HG02981 (cell line): ENCODE measurements around the gene PRTN3.

Experiments used
- ATAC-seq: cut with Tn5 transposase; IDR thresholded peaks from one replicate; pipeline ENCODE4 v1.9.1; 2021; ENCODE audit warnings: mild to moderate bottlenecking, moderate library complexity; ENCODE audit not compliant: unreplicated experiment

PRTN3 gene

DNA sequence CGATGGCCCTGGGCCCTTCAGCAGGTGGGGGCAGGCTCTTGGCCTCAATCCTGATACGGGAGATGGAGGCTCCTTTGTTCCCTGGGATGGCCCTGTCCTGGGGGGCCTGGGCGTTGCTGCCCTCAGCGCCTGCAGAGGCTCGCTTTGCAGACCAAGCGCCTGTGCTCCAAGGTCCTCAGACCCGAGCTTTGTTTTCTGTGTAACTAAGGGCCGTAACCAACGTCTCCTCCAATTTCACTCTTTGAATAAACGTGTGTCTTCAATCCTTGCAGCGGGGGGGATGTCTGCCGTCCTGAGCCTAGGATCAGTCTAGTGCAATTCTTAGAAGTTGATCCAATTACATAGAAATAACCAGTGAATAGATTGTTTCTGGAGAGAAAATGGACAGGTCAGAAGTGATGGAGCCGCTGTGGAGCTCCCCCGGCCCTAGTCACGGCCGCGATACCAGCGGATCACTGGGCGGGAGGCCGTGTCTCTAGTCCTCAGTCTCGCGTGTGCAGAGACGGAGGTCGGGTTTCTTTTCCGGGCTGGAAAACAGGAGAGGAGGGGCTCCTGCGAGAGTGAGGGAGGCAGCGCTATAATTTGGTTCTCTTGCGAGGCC, 38.2 kb upstream of the PRTN3 start:
- ATAC-seq = no peak

DNA sequence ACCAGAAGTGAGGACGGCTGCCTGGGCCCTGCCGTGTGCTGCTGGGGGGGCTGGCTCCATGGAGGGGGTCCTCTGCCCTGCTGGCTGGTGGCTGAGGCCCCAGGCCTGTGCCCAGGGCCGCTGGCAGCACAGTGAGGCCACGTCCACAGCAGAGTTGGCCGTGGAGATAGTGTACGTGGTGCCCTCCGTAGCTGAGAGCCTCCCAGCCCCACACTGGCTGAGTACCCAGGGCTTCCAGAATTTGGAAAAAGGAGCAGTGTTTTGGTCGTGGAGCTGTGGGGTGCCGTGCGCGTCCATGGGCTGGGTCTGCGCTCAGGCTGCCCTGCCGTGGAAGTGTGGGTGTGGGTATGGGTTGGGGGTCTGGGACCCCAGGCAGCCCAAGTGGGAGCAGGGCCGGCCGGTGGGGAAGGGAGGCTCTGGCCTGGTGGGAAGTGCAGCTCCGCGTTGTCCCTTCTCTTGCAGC, 37.7 kb upstream of the PRTN3 start:
- ATAC-seq = no peak

DNA sequence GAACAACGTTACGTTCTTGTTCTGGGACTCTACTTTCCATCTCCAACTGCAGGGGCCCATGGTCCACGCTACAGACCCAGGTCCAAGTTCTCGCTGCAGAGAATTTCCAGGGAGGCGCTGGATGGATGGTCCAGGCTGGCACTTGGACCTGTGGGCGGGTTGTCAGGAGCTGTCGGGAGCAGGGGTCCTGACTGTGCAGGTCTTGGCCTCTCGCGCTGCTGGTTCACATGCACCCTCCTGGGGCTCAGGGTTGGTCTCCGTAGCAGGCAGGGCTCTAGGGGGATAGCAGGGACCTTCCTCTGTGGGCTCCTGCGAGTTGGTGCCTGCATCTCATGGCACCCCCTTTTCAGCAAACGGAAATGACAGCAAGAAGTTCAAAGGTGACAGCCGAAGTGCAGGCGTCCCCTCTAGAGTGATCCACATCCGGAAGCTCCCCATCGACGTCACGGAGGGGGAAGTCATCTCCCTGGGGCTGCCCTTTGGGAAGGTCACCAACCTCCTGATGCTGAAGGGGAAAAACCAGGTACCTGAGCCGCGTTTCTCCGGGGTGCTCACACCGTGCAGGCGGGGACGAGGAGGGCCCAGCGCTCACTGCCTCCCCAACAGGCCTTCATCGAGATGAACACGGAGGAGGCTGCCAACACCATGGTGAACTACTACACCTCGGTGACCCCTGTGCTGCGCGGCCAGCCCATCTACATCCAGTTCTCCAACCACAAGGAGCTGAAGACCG, 36.9 kb upstream of the PRTN3 start:
- ATAC-seq = no peak

DNA sequence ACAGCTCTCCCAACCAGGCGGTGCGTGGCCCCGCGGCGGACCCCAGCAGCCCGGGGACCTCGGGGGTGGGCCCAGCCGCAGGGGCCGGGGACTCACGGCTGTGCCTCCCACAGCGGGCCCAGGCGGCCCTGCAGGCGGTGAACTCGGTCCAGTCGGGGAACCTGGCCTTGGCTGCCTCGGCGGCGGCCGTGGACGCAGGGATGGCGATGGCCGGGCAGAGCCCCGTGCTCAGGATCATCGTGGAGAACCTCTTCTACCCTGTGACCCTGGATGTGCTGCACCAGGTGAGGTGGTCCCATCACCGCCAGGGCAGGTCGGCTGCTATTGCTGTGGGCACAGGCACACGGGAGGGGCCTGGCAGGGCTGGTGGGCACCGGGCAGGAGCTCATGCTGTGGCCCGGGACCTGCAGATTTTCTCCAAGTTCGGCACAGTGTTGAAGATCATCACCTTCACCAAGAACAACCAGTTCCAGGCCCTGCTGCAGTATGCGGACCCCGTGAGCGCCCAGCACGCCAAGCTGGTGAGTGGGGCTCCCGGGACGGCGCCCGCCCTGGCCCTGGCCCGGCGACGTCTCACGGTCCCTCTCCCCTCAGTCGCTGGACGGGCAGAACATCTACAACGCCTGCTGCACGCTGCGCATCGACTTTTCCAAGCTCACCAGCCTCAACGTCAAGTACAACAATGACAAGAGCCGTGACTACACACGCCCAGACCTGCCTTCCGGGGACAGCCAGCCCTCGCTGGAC, 36.2 kb upstream of the PRTN3 start:
- ATAC-seq = no peak

DNA sequence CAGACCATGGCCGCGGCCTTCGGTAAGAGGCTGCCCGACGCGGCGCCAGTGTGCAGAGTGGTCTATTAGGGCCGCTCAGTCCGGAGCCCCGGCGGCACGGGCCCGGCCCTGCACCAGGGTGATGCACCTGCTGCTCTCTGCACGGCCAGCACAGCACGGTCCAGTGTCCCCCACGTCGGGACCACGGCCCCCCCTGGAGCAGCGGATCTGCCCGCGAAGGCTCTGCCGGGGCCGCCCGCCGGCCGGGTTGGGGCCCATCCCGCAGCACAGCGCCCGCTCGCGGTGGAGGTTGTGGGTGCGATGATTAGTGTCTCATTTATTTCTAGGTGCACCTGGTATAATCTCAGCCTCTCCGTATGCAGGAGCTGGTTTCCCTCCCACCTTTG, 35.6 kb upstream of the PRTN3 start:
- ATAC-seq = no peak

DNA sequence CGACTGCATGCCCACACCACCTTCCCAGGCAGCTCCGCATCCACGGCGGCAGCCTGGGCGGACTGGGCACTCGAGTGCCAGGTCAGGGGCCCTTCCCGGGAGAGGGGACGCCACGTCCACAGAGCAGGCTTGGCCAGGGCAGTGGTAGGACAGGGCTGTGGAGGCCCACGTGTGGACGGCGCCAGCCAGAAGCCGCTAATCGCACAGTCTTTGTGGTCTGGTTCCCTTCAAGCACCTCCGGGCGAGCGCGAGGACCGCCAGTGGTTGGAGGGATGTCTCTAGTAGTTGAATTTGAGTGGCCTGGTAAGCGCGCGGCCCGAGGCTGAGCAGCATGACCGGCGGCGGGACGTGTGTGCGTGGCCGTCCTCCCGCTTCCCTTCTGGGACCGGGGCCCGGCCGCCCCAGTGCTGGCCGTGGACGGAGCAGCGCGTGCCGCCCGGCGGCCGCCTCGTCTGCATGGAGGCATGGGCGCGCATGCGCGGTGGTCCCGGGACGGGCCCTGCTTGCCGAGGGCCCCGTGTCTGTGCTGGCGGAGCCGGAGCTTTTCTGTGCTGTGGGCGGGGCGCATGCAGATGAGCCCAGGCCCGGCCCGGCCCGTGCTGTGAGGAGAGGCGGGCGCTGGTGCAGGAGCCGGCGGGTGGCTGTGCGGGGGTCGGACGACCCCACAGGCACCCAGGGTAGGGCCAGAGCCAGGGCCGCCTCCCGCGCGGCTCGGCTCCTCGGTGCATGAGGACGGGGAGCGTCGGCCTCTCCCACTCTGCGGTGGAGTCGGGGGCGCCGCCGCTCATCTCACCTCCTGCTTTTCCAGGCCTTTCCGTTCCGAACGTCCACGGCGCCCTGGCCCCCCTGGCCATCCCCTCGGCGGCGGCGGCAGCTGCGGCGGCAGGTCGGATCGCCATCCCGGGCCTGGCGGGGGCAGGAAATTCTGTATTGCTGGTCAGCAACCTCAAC, 34.9 kb upstream of the PRTN3 start:
- no peak for ATAC-seq

DNA sequence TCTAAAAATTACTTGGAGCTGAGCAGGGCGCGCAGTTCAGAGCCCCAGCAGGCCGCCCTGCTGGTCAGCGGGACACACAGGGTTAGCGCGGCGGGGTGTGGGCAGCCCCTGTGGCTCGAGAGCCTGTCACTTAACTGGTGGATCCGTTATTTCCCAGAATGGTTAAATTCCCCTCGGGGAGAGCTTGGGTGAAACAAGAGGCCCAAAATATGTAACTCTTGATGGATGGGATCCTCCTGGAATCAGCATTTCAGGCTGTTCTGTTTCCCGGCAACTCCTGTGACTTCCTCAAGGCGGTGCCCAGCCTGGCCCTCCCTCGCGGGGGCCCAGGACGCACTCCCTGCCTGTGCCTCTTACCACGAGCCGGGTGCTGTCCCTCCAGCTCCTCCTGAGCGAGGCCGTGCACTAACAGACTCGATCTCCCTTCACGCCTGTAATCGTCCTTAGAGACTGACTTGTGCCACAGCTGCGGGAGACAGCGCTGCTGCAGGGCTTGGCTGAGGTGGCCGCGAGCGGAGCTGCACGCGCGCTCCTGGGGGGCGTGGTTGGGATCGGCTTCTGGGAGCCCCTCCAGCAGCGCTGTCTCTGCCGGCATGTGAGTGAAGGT, 33.9 kb upstream of the PRTN3 start:
- ATAC-seq = no peak

DNA sequence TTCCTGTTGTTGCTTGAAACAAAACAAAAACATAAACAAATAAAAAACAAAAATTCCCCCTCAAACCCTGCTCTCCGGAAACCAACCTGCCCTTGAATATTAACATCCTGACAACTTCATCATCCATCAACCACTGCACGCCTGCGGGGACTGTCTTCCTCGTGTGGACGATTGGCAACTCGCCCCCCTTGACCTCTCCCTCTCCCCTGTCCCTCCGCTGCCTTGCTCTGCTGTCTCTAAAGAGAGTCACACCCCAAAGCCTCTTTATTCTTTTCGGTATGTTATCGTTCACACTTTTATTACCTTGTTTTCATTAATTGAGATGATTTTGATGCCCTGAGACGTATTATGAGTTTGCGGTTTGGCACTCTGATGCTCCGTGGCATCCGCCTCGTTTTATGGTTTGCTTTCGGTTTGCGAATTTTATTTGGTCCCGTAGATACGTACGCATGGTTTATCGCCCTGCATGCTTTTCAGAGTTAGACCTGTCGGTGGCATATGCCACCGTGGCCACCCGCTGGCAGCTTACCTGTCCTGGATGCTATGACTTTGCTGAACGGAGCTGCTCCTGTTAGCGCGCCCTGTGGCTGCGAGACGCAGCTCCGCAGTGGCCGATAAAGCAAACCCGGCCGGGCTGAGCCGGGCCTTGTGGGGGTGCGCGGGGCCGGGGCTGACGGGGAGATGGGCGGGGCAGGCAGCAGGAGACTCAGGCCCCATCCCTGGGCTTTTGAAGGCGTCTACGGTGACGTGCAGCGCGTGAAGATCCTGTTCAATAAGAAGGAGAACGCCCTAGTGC, 33.0 kb upstream of the PRTN3 start:
- ATAC-seq = no peak

DNA sequence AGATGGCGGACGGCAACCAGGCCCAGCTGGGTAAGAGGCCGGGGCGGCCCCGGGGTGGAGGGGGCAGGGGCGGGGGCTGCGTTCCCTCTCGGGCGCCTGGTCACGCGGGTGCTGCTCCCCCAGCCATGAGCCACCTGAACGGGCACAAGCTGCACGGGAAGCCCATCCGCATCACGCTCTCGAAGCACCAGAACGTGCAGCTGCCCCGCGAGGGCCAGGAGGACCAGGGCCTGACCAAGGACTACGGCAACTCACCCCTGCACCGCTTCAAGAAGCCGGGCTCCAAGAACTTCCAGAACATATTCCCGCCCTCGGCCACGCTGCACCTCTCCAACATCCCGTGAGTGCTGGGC, 32.4 kb upstream of the PRTN3 start:
- ATAC-seq = no peak

DNA sequence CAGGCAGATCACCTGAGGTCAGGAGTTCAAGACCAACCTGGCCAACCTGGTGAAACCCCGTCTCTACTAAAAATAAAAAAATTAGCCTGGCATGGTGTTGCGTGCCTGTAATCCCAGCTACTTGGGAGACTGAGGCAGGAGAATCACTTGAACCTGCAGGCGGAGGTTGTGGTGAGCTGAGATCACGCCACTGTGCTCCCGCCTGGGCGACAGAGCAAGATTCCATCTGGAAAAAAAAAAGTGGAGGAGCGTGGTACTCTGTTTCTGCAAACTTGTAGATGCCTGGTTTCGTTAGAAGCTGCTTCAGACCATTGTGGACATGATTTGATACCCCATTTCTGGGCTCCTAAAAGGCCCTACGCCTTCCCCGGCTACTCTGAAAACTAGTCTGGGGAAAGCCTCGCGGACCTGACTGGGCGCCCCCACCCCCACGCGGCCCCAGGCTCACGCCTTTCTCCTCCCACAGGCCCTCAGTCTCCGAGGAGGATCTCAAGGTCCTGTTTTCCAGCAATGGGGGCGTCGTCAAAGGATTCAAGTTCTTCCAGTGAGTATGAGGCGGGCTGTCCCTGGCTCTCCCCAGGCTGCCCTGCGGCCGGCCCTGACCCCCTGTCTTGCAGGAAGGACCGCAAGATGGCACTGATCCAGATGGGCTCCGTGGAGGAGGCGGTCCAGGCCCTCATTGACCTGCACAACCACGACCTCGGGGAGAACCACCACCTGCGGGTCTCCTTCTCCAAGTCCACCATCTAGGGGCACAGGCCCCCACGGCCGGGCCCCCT, 30.5 kb upstream of the PRTN3 start:
- ATAC-seq = no peak

DNA sequence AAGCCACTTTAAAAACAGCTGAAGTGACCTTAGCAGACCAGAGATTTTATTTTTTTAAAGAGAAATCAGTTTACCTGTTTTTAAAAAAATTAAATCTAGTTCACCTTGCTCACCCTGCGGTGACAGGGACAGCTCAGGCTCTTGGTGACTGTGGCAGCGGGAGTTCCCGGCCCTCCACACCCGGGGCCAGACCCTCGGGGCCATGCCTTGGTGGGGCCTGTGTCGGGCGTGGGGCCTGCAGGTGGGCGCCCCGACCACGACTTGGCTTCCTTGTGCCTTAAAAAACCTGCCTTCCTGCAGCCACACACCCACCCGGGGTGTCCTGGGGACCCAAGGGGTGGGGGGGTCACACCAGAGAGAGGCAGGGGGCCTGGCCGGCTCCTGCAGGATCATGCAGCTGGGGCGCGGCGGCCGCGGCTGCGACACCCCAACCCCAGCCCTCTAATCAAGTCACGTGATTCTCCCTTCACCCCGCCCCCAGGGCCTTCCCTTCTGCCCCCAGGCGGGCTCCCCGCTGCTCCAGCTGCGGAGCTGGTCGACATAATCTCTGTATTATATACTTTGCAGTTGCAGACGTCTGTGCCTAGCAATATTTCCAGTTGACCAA, 29.8 kb upstream of the PRTN3 start:
- no peak for ATAC-seq

DNA sequence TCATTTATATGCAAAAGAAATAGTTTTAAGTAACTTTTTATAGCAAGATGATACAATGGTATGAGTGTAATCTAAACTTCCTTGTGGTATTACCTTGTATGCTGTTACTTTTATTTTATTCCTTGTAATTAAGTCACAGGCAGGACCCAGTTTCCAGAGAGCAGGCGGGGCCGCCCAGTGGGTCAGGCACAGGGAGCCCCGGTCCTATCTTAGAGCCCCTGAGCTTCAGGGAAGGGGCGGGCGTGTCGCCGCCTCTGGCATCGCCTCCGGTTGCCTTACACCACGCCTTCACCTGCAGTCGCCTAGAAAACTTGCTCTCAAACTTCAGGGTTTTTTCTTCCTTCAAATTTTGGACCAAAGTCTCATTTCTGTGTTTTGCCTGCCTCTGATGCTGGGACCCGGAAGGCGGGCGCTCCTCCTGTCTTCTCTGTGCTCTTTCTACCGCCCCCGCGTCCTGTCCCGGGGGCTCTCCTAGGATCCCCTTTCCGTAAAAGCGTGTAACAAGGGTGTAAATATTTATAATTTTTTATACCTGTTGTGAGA, 29.2 kb upstream of the PRTN3 start:
- no peak for ATAC-seq

DNA sequence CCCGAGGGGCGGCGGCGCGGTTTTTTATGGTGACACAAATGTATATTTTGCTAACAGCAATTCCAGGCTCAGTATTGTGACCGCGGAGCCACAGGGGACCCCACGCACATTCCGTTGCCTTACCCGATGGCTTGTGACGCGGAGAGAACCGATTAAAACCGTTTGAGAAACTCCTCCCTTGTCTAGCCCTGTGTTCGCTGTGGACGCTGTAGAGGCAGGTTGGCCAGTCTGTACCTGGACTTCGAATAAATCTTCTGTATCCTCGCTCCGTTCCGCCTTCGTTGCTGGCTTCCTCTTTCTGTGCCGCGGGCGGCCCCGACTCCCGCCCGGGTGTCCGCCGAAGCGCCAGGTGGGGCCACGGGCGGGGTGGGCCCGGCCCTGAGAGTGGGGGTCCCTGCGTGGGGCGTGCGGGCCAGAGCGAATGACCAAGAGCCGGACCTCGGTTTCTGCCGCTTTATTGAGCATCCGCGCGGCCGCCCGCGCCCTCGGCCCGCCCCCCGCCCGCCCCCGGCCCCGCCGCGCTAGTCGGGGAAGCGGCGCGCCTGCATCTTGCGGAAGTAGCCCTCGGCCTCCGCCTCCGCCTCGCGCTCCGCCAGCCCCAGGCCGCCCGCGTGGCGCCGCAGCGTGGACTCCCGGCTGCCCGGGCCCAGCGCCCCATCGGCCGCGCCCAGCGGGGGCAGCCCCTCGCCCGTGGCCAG, 28.6 kb upstream of the PRTN3 start:
- no peak for ATAC-seq

DNA sequence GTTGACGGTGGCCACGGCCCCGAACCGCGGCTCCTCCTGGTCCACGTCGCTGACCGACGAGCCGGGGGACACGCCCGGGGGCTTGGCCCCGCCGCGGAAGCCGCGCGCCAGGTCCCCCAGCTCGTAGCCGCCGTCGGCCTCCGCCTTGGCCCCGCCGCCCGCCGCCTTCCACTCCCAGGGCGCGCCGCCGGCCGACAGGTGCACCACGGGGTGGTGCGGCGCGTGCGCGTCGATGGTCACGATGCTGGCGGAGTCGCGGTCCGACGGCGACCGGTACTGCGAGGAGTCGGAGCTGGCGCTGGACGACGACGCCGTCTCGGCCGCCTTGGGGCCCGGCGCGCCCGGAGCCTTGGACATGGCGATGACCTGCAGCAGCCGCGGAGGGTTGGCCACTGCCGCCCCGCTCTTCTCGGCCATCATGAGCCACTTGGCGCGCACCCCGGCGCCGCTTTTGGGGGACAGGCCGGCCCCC, 28.0 kb upstream of the PRTN3 start:
- no peak for ATAC-seq

DNA sequence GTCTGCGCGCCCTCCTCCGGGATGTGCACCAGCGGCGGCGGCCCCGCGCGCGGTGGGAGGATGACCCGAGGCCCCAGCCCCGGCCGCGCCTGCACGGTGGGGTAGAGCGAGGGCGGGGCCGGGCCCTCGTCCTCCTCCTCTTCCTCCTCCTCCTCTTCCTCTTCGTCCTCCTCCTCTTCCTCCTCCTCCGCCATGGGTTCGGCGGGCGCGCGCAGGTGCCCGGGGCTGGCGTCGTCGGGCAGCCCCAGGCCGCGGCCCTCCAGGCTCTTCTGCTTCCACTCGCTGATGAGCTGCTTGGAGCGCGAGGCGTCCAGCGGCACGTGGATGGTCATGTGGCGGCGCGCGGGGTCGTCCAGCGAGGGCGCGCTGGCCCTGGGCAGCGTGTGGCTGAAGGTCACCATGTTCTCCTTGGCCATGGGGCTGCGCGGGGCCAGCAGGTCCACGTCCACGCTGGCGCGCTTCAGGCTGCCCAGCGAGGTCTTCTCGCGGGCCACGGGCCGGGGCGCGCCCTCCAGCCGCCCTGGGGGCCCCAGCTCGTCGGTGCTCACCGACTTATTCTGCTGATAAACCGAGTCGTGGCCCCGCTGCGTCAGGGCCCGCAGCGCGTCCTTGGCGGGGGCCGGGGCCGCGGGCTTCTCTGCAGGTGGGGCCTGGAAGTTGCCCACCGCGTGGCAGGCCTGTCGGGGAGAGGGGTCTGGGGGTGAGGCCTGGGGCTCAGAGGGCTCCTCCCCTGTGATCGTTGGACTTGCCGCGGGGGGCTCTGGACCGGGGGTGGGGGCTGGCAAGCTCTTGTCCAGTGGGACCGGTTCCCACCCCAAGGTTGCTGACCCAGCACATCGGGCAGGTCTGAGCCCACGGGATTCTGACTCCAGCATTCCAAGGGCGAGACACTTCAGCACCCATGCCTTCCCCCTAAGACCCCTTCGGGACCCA, 27.3 kb upstream of the PRTN3 start:
- no peak for ATAC-seq
